Measurements from ENCODE around the gene ZNF106. TPM values are rescaled to one million over a fixed set of nuclear protein-coding genes. Genes with fewer than 3 reads are reported as not detected.

Gene ZNF106
- total and polyA plus RNA-seq, 7 donors = 10.9 to 107 (median 69.4) TPM

DNA sequence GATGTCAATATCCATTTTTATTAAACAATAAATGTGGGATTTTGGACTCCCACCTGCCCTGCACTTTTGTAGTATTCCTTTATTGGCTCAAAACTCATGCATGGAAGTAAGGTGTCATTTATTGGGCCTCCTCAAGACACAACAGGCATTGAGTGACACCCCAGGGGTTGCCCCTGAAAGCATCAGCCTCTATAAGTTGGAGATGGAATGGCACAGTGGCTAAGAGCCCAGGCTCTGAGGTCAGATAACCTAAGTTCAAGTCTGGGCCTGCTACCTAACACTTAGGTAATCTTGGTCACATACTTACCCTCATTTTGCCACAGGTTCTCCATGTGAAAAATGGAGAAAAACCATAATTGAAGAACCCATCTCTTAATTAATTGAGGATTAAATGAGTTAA, 127.0 kb downstream of the ZNF106 start:
- intact Hi-C loops (cut with DNase I) = no loop called here
- Histone ChIP-seq H3K36me3 (peaks cover 0 to 9% (median 0%) of the 10 kb centered on the region in 4 donors), H3K4me1 (no peaks in the 10 kb centered on the region), H3K4me3 (no peak overlapping the region), H3K27ac (no peak overlapping the region), H3K9me3 (no peaks in the 10 kb centered on the region), H3K27me3 (no peaks in the 10 kb centered on the region)
- DNase-seq = no peak
- TF ChIP-seq POLR2A (IDR thresholded peaks at IDR 0.05) (no peak), EP300 (IDR thresholded peaks at IDR 0.05) (no peak), POLR2AphosphoS5 (IDR thresholded peaks at IDR 0.05) (no peak), CTCF (IDR thresholded peaks at IDR 0.05) (no peak)

DNA sequence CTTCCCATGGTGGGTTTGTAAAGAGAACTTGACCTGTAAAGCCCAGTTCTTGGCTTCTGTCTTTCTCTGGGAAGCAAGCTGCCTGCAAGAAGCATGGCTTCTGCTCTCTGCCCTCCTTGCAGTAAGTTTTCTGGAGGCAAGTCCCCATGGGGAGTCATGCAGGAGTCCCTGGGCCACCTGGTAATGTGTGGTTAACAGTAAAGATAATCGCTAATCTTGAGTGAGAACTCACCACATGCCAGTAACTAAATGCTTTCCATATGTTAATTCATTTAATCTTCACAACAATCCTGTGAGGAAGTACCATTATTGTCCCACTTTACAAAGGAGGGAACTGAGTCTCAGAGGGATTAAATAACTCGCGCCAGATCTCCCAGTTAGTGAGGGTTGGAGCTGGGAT, 127.5 kb downstream of the ZNF106 start:
- 97 to 98% methylated on average over 3 of the region's 3 CpGs for WGBS, 2 donors

More for the DNA sequence above, 127.5 kb downstream of the ZNF106 start:
- Histone ChIP-seq H3K9me3 (no peaks in the 10 kb centered on the region), H3K36me3 (peaks cover 0 to 9% (median 0%) of the 10 kb centered on the region in 4 donors), H3K27ac (no peak overlapping the region), H3K4me1 (no peaks in the 10 kb centered on the region), H3K4me3 (no peak overlapping the region), H3K27me3 (no peaks in the 10 kb centered on the region)
- TF ChIP-seq POLR2AphosphoS5 (IDR thresholded peaks at IDR 0.05) = no peak
- TF ChIP-seq CTCF (IDR thresholded peaks at IDR 0.05) = no peak
- no peak for TF ChIP-seq EP300 (IDR thresholded peaks at IDR 0.05)
- no peak for TF ChIP-seq POLR2A (IDR thresholded peaks at IDR 0.05)
- intact Hi-C loops (cut with DNase I) = no loop called here
- no peak for DNase-seq

Small RNA genes lying within 50 kb of the gene (small RNA-seq; reads per million reads assigned to genes)
- 0 reads per million in 3 donors for gene RNU6-188P

Other genes starting within 250 kb of the ZNF106 start
- 10 to 100 TPM; 18.9 to 34.1 (median 22.9) TPM for gene GANC, start 217.9 kb downstream of the ZNF106 start, total RNA-seq
- gene GANC, start 217.9 kb downstream of the ZNF106 start, polyA plus RNA-seq = 10 to 100 TPM in 2 of 3 donors, 1 to 10 TPM in 1; 9.0 to 19.9 (median 16.8) TPM
- 10 to 100 TPM; 32.7 to 45.3 (median 42.6) TPM for gene TMEM87A, start 217.7 kb downstream of the ZNF106 start, total RNA-seq
- 10 to 100 TPM in 2 of 3 donors, 1 to 10 TPM in 1; 9.6 to 44.7 (median 18.3) TPM for gene TMEM87A, start 217.7 kb downstream of the ZNF106 start, polyA plus RNA-seq
- 10 to 100 TPM in 2 of 4 donors, 1 to 10 TPM in 2; 5.4 to 18.8 (median 8.6) TPM for gene CAPN3, start 131.6 kb downstream of the ZNF106 start, total RNA-seq
- 10 to 100 TPM in 1 of 3 donors, 1 to 10 TPM in 2; 4.4 to 11.4 (median 5.4) TPM for gene CAPN3, start 131.6 kb downstream of the ZNF106 start, polyA plus RNA-seq
- gene SNAP23, start 4.5 kb upstream of the ZNF106 start, total RNA-seq = 10 to 100 TPM; 43.8 to 67.4 (median 57.9) TPM
- 100 to 1,000 TPM in 1 of 3 donors, 10 to 100 TPM in 2; 50.2 to 107 (median 76.9) TPM for gene SNAP23, start 4.5 kb upstream of the ZNF106 start, polyA plus RNA-seq
- 10 to 100 TPM in 3 of 4 donors, 1 to 10 TPM in 1; 9.2 to 24.6 (median 11.4) TPM for gene LRRC57, start 57.7 kb upstream of the ZNF106 start, total RNA-seq
- 10 to 100 TPM in 2 of 3 donors, 1 to 10 TPM in 1; 8.4 to 16.4 (median 11.5) TPM for gene LRRC57, start 57.7 kb upstream of the ZNF106 start, polyA plus RNA-seq
- 10 to 100 TPM; 18.3 to 24.6 (median 20.1) TPM for gene HAUS2, start 57.7 kb upstream of the ZNF106 start, total RNA-seq
- 10 to 100 TPM; 11.1 to 15.1 (median 12.6) TPM for gene HAUS2, start 57.7 kb upstream of the ZNF106 start, polyA plus RNA-seq
- 100 to 1,000 TPM in 1 of 4 donors, 10 to 100 TPM in 3; 36.4 to 125 (median 49.4) TPM for gene STARD9, start 84.5 kb upstream of the ZNF106 start, total RNA-seq
- gene STARD9, start 84.5 kb upstream of the ZNF106 start, polyA plus RNA-seq = 1 to 10 TPM in 1 of 3 donors, under 1 TPM in 2; 0.60 to 5.7 (median 0.69) TPM
- 10 to 100 TPM in 1 of 4 donors, 1 to 10 TPM in 3; 7.6 to 11.4 (median 9.8) TPM for gene CDAN1, start 246.0 kb upstream of the ZNF106 start, total RNA-seq
- 1 to 10 TPM; 1.2 to 8.0 (median 3.0) TPM for gene CDAN1, start 246.0 kb upstream of the ZNF106 start, polyA plus RNA-seq

Measured in sigmoid colon (tissue), 7 donors.